Activated CD4-positive, alpha-beta T cell treated with anti-CD3 and anti-CD28 coated beads for 4 hours (primary cell): Measurements from ENCODE around the gene TMEM212.
"Not testable (repeated sequence)": the region's sequence is repeated elsewhere in the genome, so short reads cannot be mapped to it uniquely, and the experiment has no call there.

Experiments
- DNase-seq, 2 donors: peaks; one replicate each; pipeline ENCODE4 v3.0.0-alpha.2; 2020

The TMEM212 gene

DNA sequence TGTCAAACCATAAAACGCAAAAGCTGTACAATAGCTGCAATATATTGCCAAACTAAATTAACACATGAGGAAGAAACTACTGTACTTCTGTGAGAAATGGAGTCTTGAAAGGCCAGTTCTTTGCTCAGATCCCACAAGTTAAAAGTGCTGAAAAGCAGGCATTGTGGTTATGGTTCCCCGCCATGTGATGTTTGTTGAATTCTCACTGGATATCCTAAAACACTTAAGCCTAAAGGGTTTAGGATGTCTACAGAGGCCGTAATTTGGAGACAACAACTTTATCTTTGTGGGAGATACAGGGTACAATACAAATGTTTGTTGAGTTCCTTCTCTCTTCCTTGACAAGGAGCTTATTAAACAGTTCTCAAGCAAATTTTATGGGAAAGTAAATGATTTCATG is 53.2 kb downstream of the TMEM212 start:
- DNase-seq: no peak

DNA sequence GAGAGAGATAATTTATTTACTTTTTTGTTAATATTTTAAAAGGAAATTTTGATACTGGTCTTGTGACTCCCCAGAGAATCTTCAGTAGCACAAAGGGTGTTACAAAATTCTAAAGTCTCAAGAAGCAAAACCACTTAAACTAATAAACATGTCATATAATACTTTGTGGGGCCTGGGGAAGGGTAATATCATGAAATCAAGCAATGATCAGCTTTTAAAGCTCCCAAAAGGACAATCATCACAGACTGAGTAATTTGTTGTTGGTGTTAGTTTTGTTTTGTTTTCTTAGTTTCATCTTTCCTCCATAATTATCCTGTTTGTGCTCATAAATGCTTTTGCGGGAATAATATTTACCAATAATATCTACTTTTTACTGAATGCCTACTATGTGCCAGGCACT is 55.0 kb downstream of the TMEM212 start:
- no peak for DNase-seq

DNA sequence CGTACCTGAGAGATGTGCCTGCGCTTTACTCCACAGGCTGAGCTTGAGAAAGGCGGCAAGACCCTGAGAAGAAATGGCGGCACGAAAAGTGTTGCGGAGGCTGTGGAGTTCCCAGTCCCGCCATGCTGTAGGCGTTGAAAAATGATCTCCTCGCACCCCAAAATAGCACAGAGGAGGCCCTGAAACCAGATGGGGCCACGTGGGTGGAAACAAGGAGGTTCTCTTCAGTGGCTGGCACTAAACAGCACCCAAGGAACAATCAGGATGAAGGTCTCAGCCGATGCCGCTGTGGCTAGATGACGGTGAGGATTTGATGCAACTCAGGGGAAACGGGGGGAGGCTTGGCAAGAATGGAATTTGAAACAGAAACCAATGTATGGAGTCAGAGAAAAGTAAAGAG is 57.3 kb downstream of the TMEM212 start:
- DNase-seq: no peak

DNA sequence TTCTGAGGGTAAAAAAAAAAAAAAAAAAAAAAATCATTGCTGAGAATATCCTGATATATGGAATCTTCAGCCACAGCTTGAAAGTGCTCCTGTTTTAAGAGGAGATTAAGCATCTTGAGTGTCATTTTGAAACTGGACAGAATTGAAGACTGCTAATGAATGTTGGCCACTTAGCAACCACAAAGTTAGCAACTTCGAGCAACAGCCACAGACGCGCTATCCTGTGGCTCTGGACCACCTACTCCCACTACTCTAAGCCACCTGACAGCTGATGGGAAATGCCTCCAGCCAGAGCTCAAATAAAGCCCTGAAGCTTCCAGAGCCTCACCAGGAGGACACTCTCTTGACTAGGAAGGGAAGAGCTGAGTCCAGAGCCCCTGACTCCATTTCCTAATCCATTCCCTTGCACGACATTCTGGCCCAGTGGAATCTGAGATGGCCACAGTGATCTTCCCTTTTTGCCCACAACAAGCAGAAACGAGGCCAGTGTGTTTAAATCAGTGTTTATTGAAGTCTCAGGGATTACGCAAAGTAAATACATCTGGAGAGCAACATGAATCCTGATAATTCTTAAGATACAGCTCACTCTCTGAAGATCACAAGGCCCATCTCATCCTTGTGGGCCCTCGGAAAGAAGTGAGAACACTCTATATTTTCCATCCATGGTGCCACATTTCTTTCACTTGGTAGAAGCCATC is 58.6 kb downstream of the TMEM212 start:
- no peak for DNase-seq

DNA sequence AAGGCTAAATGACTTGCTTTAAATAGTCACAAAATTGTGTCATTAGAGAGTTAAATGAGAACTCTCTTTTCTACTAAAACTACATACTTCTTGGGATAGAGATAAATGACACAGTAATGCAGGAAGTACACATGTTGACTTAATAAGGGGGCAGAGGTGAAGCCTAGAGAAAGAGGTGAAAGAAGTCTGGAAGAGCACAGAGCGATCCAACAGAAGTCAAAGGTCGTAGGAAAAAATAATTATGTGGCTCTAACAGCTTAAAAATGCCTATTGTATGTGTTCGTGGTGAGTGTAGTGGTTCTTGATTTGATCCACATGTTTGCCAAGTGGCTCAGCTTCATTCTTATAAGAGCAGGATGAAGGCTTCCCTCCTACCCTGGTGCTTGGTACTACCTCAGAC is 61.7 kb downstream of the TMEM212 start:
- DNase-seq: no peak

DNA sequence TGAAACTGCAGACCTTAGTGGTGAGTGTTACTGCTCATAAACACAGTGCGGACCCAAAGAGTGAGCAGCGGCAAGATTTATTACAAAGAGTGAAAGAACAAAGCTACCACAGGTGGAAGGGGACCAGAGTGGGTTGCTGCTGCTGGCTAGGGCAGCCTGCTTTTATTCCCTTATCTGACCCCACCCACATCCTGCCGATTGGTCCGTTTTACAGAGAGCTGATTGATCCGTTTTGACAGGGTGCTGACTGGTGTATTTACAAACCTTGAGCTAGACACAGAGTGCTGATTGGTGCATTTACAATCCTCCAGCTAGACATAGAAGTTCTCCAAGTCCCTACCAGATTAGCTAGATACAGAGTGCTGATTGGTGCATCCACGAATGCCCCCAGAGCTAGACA is 63.4 kb downstream of the TMEM212 start:
- not testable (repeated sequence) for DNase-seq

DNA sequence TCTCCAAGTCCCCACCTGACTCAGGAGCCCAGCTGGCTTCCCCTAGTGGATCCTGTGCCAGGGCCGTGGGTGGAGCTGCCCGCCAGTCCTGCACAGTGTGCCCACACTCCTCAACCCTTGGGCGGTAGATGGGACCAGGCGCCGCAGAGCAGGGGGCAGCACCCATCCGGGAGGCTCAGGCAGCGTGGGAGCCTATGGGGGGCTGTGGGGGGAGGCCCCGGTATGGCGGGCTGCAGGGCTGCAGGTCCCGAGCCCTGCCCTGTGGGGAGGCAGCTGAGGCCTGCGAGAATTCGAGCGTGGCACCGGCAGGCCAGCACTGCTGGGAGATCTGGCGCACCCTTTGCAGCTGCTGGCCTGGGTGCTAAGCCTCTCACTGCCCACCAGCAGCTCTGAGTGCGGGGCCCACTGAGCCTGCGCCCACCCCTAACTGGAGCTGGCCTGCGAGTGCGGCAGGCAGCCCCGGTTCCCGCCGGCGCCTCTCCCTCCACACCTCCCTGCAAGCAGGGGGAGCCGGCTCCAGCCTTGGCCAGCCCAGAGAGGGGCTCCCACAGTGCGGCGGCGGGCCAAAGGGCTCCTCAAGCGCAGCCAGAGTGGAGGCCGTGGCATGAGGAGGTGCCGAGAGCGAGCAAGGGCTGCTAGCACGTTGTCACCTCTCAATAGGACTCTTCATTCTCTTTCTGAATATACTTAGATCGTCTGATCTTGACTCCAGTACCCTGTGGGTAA is 64.0 kb downstream of the TMEM212 start:
- no peak for DNase-seq

DNA sequence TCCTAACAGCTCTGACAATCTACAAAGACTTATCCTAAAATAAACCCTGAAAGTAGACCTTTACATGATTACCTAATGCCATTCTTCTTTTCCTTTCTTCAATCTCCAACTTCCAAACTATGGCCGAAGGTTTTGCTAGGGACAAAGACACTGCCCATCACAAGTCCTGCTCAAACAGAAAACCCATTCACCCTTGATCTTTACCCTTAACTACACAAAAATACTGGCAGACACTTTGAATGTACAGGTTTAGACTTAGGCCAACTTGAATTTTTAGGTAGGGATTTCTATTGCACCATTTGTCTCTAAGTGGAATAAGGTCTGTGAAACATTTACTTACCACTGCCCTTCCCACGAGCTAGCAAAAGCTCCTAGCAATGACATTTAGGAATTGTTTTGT is 64.6 kb downstream of the TMEM212 start:
- no peak for DNase-seq

DNA sequence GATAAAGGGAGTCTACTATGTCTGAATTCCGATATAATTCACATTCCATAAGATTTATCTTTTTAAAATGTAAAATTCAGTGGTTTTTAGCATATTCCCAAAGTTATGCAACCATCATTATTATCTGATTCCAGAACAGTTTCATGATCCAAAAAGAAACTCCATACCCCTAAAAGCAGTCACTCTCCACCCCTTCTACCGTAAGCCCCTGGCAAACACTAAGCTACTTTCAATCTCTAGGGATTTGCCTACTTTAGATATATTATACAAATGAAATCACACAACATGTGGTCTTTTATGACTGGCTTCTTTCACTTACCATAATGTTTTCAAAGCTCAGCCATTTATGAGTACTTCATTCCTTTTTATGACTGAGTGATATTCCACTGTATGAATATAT is 65.6 kb downstream of the TMEM212 start:
- DNase-seq: no peak
